Mesenchymal stem cell (in vitro differentiated cells and primary cell): Measurements from ENCODE around the gene CCDC28A.
A peak's percentile ranks its signal among the peaks of the same experiment; 100 is the strongest.

ENCODE experiments used
- DNase-seq: peaks from one replicate; pipeline ENCODE4 v3.0.0-alpha.2; 2013
- H2AFZ ChIP-seq: one replicate; pipeline ENCODE4 v1.6.1; 2013; ENCODE audit warnings: low read depth, mild to moderate bottlenecking, control low read depth, inconsistent platforms, low read length, moderate library complexity
- H2AK5ac ChIP-seq: 2 replicates; pipeline ENCODE4 v1.6.1; 2013; ENCODE audit warnings: low read length, moderate library complexity, mild to moderate bottlenecking, inconsistent platforms; ENCODE audit not compliant: severe bottlenecking
- H2BK120ac ChIP-seq: one replicate; pipeline ENCODE4 v1.6.1; 2013; ENCODE audit warnings: low read depth, mild to moderate bottlenecking, inconsistent platforms, low read length, moderate library complexity
- H2BK12ac ChIP-seq, 2 experiments: one replicate each; pipeline ENCODE4 v1.6.1; 2013; ENCODE audit warnings: inconsistent platforms in 2 of 2, low read length in 2 of 2, mild to moderate bottlenecking in 2 of 2, moderate library complexity in 2 of 2, control low read depth in 1 of 2
- H2BK15ac ChIP-seq: one replicate; pipeline ENCODE4 v1.6.1; 2013; ENCODE audit warnings: mild to moderate bottlenecking, low read depth, inconsistent platforms; ENCODE audit not compliant: poor library complexity, severe bottlenecking
- H2BK5ac ChIP-seq: 2 replicates; pipeline ENCODE4 v1.6.1; 2013; ENCODE audit warnings: low read depth, mild to moderate bottlenecking, low read length, control low read depth, inconsistent platforms; ENCODE audit not compliant: poor library complexity, severe bottlenecking
- H3K14ac ChIP-seq, 2 experiments: one replicate each; pipeline ENCODE4 v1.6.1; 2013; ENCODE audit warnings: inconsistent platforms in 2 of 2, low read length in 2 of 2, control low read depth in 1 of 2, mild to moderate bottlenecking in 1 of 2, moderate library complexity in 1 of 2
- H3K18ac ChIP-seq, 2 experiments: one replicate each; pipeline ENCODE4 v1.6.1; 2013; ENCODE audit warnings: inconsistent platforms in 2 of 2, low read length in 2 of 2, control low read depth in 1 of 2, low read depth in 1 of 2, mild to moderate bottlenecking in 1 of 2
- H3K23ac ChIP-seq, 2 experiments: one replicate each; pipeline ENCODE4 v1.6.1; 2013; ENCODE audit warnings: inconsistent platforms in 2 of 2, low read length in 2 of 2, mild to moderate bottlenecking in 2 of 2, moderate library complexity in 2 of 2, control low read depth in 1 of 2
- H3K27ac ChIP-seq: 2 replicates; pipeline ENCODE4 v1.5.1; 2013; ENCODE audit warnings: mild to moderate bottlenecking, moderate library complexity, low read length, control low read depth, inconsistent platforms; ENCODE audit not compliant: poor library complexity, severe bottlenecking
- H3K27me3 ChIP-seq, 2 experiments: 2 replicates each; pipeline versions ENCODE4 v1.6.1 to v1.7.0; 2013; ENCODE audit warnings: low read length in 2 of 2, mild to moderate bottlenecking in 2 of 2, moderate library complexity in 2 of 2, control low read depth in 1 of 2, inconsistent platforms in 1 of 2; ENCODE audit not compliant: control insufficient read depth in 1 of 2, insufficient read depth in 1 of 2
- H3K36me3 ChIP-seq, 2 experiments: 2 replicates each; pipeline versions ENCODE4 v1.6.1 to v1.7.0; 2013; ENCODE audit warnings: low read length in 2 of 2, control low read depth in 1 of 2, inconsistent platforms in 1 of 2, low read depth in 1 of 2, mild to moderate bottlenecking in 1 of 2; ENCODE audit not compliant: insufficient read depth in 2 of 2, control insufficient read depth in 1 of 2
- H3K4ac ChIP-seq, 2 experiments: one replicate each; pipeline ENCODE4 v1.6.1; 2013; ENCODE audit warnings: inconsistent platforms in 2 of 2, low read length in 2 of 2, mild to moderate bottlenecking in 2 of 2, moderate library complexity in 2 of 2, control low read depth in 1 of 2, low read depth in 1 of 2
- H3K4me1 ChIP-seq: 2 replicates; pipeline ENCODE4 v1.6.1; 2013; ENCODE audit warnings: low read depth, low read length, control low read depth; ENCODE audit not compliant: control insufficient read depth, insufficient read depth
- H3K4me2 ChIP-seq: 2 replicates; pipeline ENCODE4 v1.6.1; 2013; ENCODE audit warnings: low read length, mild to moderate bottlenecking, inconsistent platforms; ENCODE audit not compliant: poor library complexity, severe bottlenecking
- H3K4me3 ChIP-seq, 2 experiments: 2 replicates each; pipeline versions ENCODE4 v1.5.1 to v1.7.0; 2013; ENCODE audit warnings: low read length in 2 of 2, mild to moderate bottlenecking in 2 of 2, control low read depth in 1 of 2, low read depth in 1 of 2; ENCODE audit not compliant: insufficient read depth in 1 of 2
- H3K79me1 ChIP-seq: replicated peaks from 2 replicates; pipeline ENCODE4 v1.6.1; 2013; ENCODE audit warnings: mild to moderate bottlenecking, control low read depth, low read length, inconsistent platforms; ENCODE audit not compliant: poor library complexity, severe bottlenecking
- H3K9ac ChIP-seq: 2 replicates; pipeline ENCODE4 v1.7.0; 2013; ENCODE audit warnings: mild to moderate bottlenecking, low read length, moderate library complexity
- H3K9me3 ChIP-seq: 2 replicates; pipeline ENCODE4 v1.7.0; 2013; ENCODE audit warnings: mild to moderate bottlenecking, low read length; ENCODE audit not compliant: control insufficient read depth
- H4K8ac ChIP-seq: one replicate; pipeline ENCODE4 v1.6.1; 2013; ENCODE audit warnings: inconsistent platforms, mild to moderate bottlenecking, low read length, moderate library complexity
- H4K91ac ChIP-seq: one replicate; pipeline ENCODE4 v1.6.1; 2013; ENCODE audit warnings: mild to moderate bottlenecking, low read length, inconsistent platforms
- WGBS: methylation state at CpG from one replicate; pipeline ENCODE4 v1.1.7; 2013; ENCODE audit warnings: mixed read lengths; 5-methylcytosine and 5-hydroxymethylcytosine counted together

The CCDC28A gene

DNA sequence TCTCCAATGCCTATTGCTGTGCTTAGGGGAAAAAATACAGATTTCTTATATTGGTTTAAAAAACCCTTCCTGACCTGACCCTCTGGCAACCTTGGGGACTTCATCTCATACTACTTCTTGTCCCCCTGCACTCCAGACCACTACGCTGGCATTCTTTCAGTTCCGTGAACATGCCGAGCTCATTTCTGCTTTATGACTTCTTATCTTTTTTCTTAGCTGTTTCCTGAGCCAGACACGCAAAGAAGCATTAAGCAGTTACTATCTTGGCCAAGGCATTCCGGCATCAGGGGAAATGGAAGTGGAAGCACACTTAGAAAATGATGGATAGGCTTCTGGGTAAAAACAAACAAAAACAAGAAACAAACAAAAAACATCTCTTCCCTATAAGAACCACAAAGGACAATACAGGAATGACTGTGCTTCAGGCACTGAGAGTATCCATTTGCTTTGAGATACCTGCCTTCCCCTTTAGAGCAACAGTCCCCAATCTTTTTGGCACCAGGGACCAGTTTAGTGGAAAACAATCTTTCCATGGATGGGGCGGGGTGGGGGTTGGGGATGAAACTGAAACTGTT lies 4.4 kb upstream of the CCDC28A start:
- H3K23ac ChIP-seq, result no peak overlapping the region
- H3K9me3 ChIP-seq, result no peaks in the 10 kb centered on the region
- H3K4me1 ChIP-seq, result no peaks in the 10 kb centered on the region
- H3K36me3 ChIP-seq, result no peaks in the 10 kb centered on the region
- peaks cover 5% of the 10 kb centered on the region for H3K79me1 ChIP-seq
- H3K14ac ChIP-seq, result no peak overlapping the region
- WGBS, result 33% methylated on average over 6 of the region's 6 CpGs
- DNase-seq, result peak; percentile 67
- no peak overlapping the region for H4K91ac ChIP-seq
- H3K4me2 ChIP-seq, result no peak overlapping the region
- H2AFZ ChIP-seq, result no peak overlapping the region
- no peak overlapping the region for H3K4me3 ChIP-seq
- H3K4ac ChIP-seq, result no peak overlapping the region
- no peak overlapping the region for H2BK12ac ChIP-seq
- H2BK120ac ChIP-seq, result no peak overlapping the region
- no peak overlapping the region for H3K18ac ChIP-seq
- H3K27ac ChIP-seq, result no peak overlapping the region
- H4K8ac ChIP-seq, result no peak overlapping the region
- no peak overlapping the region for H2AK5ac ChIP-seq
- H2BK15ac ChIP-seq, result no peak overlapping the region
- H3K9ac ChIP-seq, result peak overlapping the region; percentile 44
- H2BK5ac ChIP-seq, result no peak overlapping the region
- no peaks in the 10 kb centered on the region for H3K27me3 ChIP-seq

DNA sequence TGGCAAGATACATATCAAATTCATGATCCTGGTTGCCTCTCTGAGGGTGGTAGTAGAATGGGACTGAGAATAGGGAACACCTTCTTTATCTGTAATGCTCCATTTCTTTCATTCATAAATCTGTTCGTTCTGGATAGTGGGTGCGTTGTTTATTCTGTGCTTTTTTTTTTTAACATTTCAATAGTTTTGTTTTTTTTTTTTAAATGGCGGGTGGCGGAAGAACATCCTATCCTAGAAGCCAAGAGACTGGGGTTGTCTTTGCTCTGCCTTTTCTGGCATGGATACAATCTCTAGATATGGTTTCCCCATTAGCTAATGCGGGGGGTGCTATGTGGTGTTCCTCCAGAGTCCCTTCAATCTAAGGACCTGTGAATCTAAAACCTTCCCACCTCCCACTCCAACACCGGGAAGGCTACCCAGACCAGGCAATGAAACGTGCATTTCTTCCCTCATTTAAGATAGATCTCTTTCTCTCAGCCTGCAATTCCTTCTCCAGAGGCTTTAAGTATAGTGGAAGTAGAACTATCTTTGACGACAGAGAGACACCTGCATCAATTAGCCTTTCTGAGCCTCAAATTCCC lies 883 bp upstream of the CCDC28A start:
- Histone ChIP-seq H3K4me1 (no peaks in the 10 kb centered on the region), H2AFZ (no peak overlapping the region), H4K91ac (no peak overlapping the region), H4K8ac (no peak overlapping the region), H3K9ac (peak overlapping the region; percentile 96), H3K14ac (no peak overlapping the region), H3K18ac (no peak overlapping the region), H3K27me3 (no peaks in the 10 kb centered on the region), H3K79me1 (peaks cover 9% of the 10 kb centered on the region), H3K4me3 (peak overlapping the region in 1 of 2 experiments; percentile 98), H3K4me2 (peak overlapping the region; percentile 84), H2BK12ac (no peak overlapping the region), H2BK15ac (no peak overlapping the region), H3K9me3 (no peaks in the 10 kb centered on the region), H2AK5ac (no peak overlapping the region), H3K23ac (no peak overlapping the region), H2BK120ac (no peak overlapping the region), H2BK5ac (no peak overlapping the region), H3K27ac (no peak overlapping the region), H3K4ac (no peak overlapping the region), H3K36me3 (peaks cover 0 to 18% of the 10 kb centered on the region in 2 experiments)
- DNase-seq, result no peak
- 20% methylated on average over 5 of the region's 8 CpGs for WGBS

DNA sequence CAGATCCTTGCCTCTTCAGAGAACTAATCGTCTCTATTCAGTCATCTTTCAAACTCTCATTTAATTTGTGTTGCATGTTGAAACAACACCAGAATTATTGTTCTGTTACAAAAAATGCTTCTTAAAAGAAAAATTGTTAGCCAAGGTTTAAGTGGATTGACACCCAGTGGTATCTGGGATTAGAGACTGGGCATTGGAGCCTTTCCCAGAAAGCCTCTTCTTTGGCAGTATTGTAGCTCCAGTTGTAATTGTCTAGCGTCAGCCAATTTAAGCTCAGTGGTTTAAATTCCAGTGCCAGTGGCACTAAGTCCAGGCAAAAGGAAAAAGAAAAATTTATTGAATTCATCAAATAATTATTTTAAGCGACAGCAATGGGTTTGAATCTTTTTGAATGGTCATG lies 801 bp downstream of the CCDC28A start:
- DNase-seq, result no peak
- Histone ChIP-seq H3K4me3 (peak overlapping the region in 1 of 2 experiments; percentile 98), H3K4ac (no peak overlapping the region), H4K91ac (no peak overlapping the region), H2BK15ac (no peak overlapping the region), H3K23ac (no peak overlapping the region), H4K8ac (no peak overlapping the region), H2BK5ac (no peak overlapping the region), H3K4me2 (peak overlapping the region; percentile 64), H3K79me1 (peaks cover 9% of the 10 kb centered on the region), H2AFZ (no peak overlapping the region), H3K18ac (no peak overlapping the region), H3K36me3 (peaks cover 0 to 27% of the 10 kb centered on the region in 2 experiments), H2BK120ac (no peak overlapping the region), H3K14ac (no peak overlapping the region), H3K4me1 (no peaks in the 10 kb centered on the region), H3K9me3 (no peaks in the 10 kb centered on the region), H3K9ac (peak overlapping the region; percentile 96), H2AK5ac (no peak overlapping the region), H3K27me3 (no peaks in the 10 kb centered on the region), H3K27ac (no peak overlapping the region), H2BK12ac (no peak overlapping the region)
- 50% methylated on average over 1 of the region's 3 CpGs for WGBS

DNA sequence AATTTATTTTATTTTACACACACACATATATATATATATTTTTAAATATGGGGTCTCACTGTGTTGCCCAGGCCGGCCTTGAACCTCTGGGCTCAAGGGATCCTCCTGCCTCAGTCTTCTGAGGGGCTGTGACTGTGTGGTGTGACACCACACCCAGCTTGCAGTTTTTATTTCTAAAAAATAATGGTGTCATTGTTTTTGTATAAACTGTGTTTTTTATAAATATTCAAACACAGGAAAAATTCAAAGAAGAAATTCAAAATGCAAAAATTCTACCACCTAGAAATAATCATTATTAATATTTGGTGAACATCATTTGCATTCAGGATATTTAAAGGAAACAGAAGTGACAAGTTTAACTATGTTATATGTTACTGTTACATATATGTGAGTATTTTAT lies 3.1 kb downstream of the CCDC28A start:
- H2BK12ac ChIP-seq, result no peak overlapping the region
- no peak overlapping the region for H3K4ac ChIP-seq
- no peak overlapping the region for H2AK5ac ChIP-seq
- H3K27me3 ChIP-seq, result no peaks in the 10 kb centered on the region
- H3K4me2 ChIP-seq, result no peak overlapping the region
- no peaks in the 10 kb centered on the region for H3K4me1 ChIP-seq
- no peaks in the 10 kb centered on the region for H3K9me3 ChIP-seq
- no peak overlapping the region for H3K14ac ChIP-seq
- no peak overlapping the region for H3K23ac ChIP-seq
- no peak overlapping the region for H2BK15ac ChIP-seq
- no peak overlapping the region for H2AFZ ChIP-seq
- no peak overlapping the region for H2BK5ac ChIP-seq
- DNase-seq, result no peak
- WGBS, result 100% methylated on average over 1 of the region's 1 CpG
- H3K36me3 ChIP-seq, result peaks cover 3 to 47% of the 10 kb centered on the region in 2 experiments
- peaks cover 9% of the 10 kb centered on the region for H3K79me1 ChIP-seq
- no peak overlapping the region for H3K27ac ChIP-seq
- H4K8ac ChIP-seq, result no peak overlapping the region
- no peak overlapping the region for H3K18ac ChIP-seq
- no peak overlapping the region for H4K91ac ChIP-seq
- H2BK120ac ChIP-seq, result no peak overlapping the region
- no peak overlapping the region for H3K4me3 ChIP-seq
- H3K9ac ChIP-seq, result no peak overlapping the region
